ENCODE results near the gene JPH3.

DNA sequence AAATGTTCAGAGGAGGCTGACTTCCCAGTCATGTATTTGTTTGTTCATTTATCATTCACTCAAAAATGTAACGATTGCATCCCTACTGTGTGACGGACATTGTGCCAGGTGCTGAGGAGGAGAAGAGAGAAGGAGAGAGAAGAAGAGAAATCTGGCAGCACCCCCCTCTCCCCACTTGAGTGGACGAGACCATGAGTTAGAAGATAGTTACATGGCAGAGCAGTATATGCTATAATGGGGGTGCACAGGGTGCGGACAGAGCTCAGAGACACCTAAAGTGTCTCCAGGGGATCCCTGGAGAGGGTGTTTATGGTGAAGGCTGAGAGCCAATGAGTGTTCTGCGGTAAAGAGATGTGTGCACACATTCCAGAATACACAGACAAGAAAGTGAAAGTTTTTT, 6.6 kb upstream of the JPH3 start:
- TF ChIP-seq, protein P1, sequence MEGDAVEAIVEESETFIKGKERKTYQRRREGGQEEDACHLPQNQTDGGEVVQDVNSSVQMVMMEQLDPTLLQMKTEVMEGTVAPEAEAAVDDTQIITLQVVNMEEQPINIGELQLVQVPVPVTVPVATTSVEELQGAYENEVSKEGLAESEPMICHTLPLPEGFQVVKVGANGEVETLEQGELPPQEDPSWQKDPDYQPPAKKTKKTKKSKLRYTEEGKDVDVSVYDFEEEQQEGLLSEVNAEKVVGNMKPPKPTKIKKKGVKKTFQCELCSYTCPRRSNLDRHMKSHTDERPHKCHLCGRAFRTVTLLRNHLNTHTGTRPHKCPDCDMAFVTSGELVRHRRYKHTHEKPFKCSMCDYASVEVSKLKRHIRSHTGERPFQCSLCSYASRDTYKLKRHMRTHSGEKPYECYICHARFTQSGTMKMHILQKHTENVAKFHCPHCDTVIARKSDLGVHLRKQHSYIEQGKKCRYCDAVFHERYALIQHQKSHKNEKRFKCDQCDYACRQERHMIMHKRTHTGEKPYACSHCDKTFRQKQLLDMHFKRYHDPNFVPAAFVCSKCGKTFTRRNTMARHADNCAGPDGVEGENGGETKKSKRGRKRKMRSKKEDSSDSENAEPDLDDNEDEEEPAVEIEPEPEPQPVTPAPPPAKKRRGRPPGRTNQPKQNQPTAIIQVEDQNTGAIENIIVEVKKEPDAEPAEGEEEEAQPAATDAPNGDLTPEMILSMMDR (IDR thresholded peaks at IDR 0.05; ENCODE audit: poor library complexity, severe bottlenecking), result no peak
- TF ChIP-seq RAD21 (conservative IDR thresholded peaks at IDR 0.05), result no peak
- TF ChIP-seq POLR2AphosphoS5 (IDR thresholded peaks at IDR 0.05), result no peak
- TF ChIP-seq, protein P2, sequence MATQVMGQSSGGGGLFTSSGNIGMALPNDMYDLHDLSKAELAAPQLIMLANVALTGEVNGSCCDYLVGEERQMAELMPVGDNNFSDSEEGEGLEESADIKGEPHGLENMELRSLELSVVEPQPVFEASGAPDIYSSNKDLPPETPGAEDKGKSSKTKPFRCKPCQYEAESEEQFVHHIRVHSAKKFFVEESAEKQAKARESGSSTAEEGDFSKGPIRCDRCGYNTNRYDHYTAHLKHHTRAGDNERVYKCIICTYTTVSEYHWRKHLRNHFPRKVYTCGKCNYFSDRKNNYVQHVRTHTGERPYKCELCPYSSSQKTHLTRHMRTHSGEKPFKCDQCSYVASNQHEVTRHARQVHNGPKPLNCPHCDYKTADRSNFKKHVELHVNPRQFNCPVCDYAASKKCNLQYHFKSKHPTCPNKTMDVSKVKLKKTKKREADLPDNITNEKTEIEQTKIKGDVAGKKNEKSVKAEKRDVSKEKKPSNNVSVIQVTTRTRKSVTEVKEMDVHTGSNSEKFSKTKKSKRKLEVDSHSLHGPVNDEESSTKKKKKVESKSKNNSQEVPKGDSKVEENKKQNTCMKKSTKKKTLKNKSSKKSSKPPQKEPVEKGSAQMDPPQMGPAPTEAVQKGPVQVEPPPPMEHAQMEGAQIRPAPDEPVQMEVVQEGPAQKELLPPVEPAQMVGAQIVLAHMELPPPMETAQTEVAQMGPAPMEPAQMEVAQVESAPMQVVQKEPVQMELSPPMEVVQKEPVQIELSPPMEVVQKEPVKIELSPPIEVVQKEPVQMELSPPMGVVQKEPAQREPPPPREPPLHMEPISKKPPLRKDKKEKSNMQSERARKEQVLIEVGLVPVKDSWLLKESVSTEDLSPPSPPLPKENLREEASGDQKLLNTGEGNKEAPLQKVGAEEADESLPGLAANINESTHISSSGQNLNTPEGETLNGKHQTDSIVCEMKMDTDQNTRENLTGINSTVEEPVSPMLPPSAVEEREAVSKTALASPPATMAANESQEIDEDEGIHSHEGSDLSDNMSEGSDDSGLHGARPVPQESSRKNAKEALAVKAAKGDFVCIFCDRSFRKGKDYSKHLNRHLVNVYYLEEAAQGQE (IDR thresholded peaks at IDR 0.05; ENCODE audit: borderline replicate concordance), result no peak
- TF ChIP-seq EZH2 (IDR thresholded peaks at IDR 0.05; ENCODE audit: borderline replicate concordance, insufficient read depth, low read length, poor library complexity, severe bottlenecking), result no peak
- no peak for TF ChIP-seq EP300 (conservative IDR thresholded peaks at IDR 0.05; ENCODE audit: poor library complexity, severe bottlenecking)
- no peak for TF ChIP-seq TAF1 (IDR thresholded peaks at IDR 0.05; ENCODE audit: low read depth)
- TF ChIP-seq MXI1 (conservative IDR thresholded peaks at IDR 0.05; ENCODE audit: poor library complexity, severe bottlenecking), result no peak
- TF ChIP-seq SMC3 (conservative IDR thresholded peaks at IDR 0.05; ENCODE audit: poor library complexity), result no peak
